HG03378 (cell line): ENCODE results near the gene SLC9A7.
"Not testable (repeated sequence)": the region's sequence is repeated elsewhere in the genome, so short reads cannot be mapped to it uniquely, and the experiment has no call there.

Experiments used
- ATAC-seq: cut with Tn5 transposase; IDR thresholded peaks from one replicate; pipeline ENCODE4 v1.9.1; 2021; ENCODE audit warnings: mild to moderate bottlenecking, moderate library complexity; ENCODE audit not compliant: unreplicated experiment

Gene SLC9A7

GRCh38 chrX:46754586-46755061, 4.3 kb downstream of the SLC9A7 start:
- no peak for ATAC-seq

- ATAC-seq, result no peak
Measured at GRCh38 chrX:46754036-46754435, 4.9 kb downstream of the SLC9A7 start.

DNA sequence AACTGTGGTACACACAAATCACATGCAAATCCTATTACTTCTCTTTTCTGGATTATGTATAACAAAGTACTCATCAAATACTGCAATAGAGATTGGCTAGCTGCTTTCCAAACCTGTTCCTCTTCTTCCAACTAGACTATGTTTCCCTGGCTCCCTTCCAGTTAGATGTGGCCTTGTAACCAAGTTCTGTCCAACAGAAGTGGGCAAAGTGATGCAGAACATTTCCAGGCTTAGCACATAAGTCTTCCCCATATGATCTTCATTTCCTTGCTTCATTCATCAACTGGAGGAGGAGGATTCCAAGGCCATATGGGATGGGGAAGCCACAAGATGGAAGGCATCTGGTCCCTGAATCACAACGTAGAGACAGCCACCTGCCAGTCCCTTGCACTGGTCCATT, 8.0 kb downstream of the SLC9A7 start:
- ATAC-seq, result no peak

DNA sequence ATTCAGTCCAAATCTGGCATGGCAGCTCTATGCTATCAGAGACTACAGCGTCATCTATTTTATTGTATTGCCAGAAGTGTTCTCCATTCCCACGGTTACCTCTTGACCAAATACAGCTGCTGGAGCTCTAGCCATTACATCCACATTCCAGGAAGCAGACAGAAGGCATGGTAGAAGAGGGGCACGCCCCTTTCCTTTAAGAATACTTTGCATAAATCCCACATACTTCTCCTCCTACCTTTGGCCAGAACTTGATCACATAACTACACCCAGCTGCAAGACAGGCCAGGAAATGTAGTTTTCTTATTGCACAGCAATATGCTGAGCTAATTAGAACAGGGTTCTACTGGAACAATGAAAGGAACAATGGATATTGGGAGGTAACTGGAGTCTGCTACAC, 14.9 kb downstream of the SLC9A7 start:
- ATAC-seq, result no peak

- no peak for ATAC-seq
Measured at GRCh38 chrX:46743046-46743445, 15.9 kb downstream of the SLC9A7 start.

DNA sequence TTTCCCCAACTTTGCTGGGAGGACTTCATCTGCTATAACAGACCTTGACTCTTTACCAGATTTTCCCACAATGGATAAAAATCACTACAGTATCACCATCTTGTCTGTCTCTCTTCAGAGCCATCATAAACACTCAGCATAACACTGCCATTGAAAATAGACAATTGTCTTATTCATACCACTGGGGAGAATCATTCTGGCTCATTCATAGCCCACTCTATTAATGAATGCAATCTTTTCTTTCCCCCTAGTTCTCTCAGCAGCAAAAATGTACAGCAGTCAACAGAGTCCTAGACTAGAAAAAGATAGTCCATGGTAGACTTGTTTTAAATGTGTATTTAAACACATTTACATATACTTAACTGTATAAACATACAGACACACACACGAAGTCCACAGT, 19.2 kb downstream of the SLC9A7 start:
- ATAC-seq, result no peak

- no peak for ATAC-seq
Measured at GRCh38 chrX:46737462-46737861, 21.5 kb downstream of the SLC9A7 start.

DNA sequence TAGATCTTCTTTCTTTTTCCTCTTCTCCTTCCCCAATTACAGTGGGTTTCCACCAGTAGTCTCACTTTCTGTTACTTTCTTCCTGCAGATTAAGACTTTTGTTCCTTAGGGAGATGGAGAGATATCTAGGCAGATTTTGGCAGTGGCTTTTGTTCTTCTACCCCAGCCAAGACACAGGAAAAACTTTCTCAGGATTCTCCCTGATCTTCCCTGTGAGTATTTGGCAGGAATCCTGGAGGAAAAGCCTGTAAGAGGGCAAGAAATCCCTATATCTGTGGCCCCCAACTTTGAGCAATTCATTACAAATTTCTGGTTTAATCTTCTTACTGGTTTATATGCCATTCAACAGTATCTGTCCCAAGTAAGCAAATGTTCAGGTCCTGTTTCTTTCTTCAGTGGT, 21.9 kb downstream of the SLC9A7 start:
- no peak for ATAC-seq

DNA sequence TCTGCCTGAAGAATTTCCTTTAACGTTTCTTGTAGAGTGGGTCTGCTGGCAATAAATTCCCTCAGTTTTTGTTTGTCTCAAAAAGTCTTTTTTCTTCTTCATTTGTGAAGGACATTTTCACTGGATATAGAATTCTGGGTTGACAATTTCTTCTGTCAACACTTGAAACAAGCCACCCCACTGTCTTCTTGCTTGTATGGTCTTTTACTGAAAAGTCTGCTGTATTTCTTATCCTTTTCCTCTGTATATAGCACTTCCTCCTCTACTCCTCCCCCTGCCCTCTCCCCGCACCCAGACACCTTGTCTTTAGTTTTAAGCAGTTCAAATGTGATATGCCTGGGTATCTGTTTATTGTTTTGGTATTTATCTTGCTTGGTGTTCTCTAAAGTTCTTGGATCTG, 23.3 kb downstream of the SLC9A7 start:
- ATAC-seq, result no peak

DNA sequence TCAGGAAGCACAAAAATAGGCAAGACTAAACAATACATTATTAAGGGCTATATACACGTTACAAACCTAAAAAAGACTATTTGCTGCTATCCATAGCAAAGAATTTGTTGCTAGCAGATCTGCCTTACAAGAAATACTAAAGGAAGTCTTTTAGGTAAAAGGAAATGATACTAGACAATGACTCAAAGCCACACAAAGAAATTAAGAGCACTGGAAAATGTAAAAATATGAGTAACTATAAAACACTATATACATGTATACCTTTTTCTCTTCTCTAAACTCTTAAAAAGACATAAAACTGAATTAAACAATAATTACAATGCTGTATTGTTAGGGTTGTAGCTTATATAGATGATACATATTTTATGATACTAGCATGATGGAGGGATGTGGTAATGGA, 25.7 kb downstream of the SLC9A7 start:
- no peak for ATAC-seq

DNA sequence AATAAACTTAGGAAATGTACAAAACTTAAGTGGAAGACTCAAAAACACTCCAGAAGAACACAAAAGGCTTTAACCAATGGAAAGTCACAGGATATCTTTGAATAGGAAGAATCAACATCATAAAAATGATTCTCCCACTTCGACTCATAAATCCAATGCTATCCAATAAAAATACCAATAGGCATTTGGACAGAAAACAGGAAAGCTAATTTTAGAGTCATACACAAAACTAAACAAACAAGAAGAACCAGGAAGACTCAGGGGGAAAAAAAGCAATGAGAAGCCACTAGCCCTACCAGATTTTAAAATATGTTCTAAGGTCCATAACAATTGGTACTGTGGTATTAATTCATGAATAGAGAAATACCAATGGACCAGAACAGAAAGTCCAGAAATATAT, 28.2 kb downstream of the SLC9A7 start:
- no peak for ATAC-seq

GRCh38 chrX:46727441-46727840, 31.5 kb downstream of the SLC9A7 start:
- no peak for ATAC-seq

DNA sequence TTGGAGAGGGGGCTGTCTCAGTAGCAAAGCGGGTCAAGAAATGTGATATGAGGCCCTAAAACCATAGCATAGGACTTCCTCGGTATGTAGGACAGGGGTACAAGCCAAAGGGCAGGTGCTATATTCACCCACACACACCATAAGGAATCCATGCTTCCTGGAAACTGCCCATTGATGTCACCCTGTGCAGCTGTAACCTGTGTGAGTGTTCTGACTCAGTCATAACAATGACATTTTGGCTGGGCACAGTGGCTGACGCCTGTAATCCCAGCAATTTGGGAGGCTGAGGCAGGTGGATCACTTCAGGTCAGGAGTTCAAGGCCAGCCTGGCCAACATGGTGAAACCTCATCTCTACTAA, 35.4 kb downstream of the SLC9A7 start:
- not testable (repeated sequence) for ATAC-seq

GRCh38 chrX:46722742-46723568, 36.0 kb downstream of the SLC9A7 start:
- no peak for ATAC-seq

- ATAC-seq, result no peak
Measured at GRCh38 chrX:46716796-46717195, 42.1 kb downstream of the SLC9A7 start.

DNA sequence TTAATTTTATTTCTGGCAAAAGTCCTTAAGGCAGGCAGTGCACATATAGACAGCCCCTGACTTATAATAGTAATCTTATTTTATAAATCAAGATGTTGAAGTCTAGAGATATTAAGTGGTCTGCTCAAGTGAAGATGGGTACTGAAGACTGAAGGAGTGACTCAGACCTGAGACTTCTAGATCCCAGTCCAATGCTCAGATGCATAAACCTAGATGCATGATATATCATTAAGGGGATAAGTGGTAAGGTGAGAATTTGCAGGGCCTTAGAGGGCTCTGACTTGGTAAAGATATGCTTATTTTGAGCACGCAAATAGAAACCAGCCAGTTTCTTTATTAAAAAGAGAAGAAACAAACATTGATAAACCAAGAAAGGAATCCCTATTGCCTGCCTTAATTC, 42.9 kb downstream of the SLC9A7 start:
- ATAC-seq, result no peak

DNA sequence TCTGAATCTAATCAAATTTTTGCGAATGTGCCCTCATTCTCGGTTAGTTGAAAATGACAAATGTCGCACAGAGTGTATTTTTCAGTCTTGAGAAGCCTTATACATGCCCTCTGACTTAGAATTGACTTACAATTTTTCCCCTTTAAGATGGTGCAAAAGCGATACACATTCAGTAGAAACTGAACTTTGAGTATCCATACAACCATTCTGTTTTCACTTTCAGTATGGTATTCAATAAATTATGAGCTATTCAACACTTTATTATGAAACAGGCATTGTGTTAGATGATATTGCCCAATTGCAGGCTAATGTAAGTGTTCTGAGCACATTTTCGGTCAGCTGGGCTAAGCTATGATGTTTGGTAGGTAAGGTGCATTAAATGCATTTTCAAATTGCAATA, 43.4 kb downstream of the SLC9A7 start:
- no peak for ATAC-seq

- ATAC-seq, result peak; percentile 74
Measured at GRCh38 chrX:46713672-46714490, 45.0 kb downstream of the SLC9A7 start.

GRCh38 chrX:46712764-46713163, 46.2 kb downstream of the SLC9A7 start:
- ATAC-seq, result no peak

GRCh38 chrX:46710927-46711623, 47.8 kb downstream of the SLC9A7 start:
- no peak for ATAC-seq

- ATAC-seq, result no peak
Measured at GRCh38 chrX:46710425-46710824, 48.5 kb downstream of the SLC9A7 start.
